H1 (cell line): Measurements from ENCODE around the gene ANKRD26. TPM values are rescaled to one million over a fixed set of nuclear protein-coding genes. Genes with fewer than 3 reads are reported as not detected.

ENCODE experiments used
- CTCF ChIA-PET: fragments of 300-600 bp; sonication (Branson Sonifier 250); formaldehyde crosslinking; loops from one replicate; lab custom pipeline; 2021; ENCODE audit not compliant: partially characterized antibody; lab: Charles Lee
- POLR2A ChIA-PET: fragments of 300-600 bp; sonication (Branson Sonifier 250); formaldehyde crosslinking; loops from one replicate; lab custom pipeline; 2021; ENCODE audit warnings: inconsistent platforms; ENCODE audit not compliant: partially characterized antibody; lab: Charles Lee
- DNase-seq, 2 experiments: peaks; one replicate each; pipeline versions ENCODE4 v3.0.0 to v3.0.0-alpha.2; 2010 to 2022; ENCODE audit warnings: low spot score in 2 of 2, low read depth in 1 of 2, mixed read lengths in 1 of 2
- FAIRE-seq: peaks from 2 replicates; lab custom pipeline; 2011; peaks lifted over from hg19 to GRCh38; lab: Jason Lieb, UNC
- H2AFZ ChIP-seq: 2 replicates; pipeline ENCODE4 v1.8.1; 2012; ENCODE audit warnings: low read length, inconsistent platforms
- H2AK5ac ChIP-seq: 2 replicates; pipeline ENCODE4 v1.6.1; 2013; ENCODE audit warnings: low read depth, low read length
- H2BK120ac ChIP-seq: replicated peaks from 2 replicates; pipeline ENCODE3; 2013; ENCODE audit warnings: low read depth, low read length, inconsistent platforms
- H2BK12ac ChIP-seq: 2 replicates; pipeline ENCODE4 v1.6.1; 2013; ENCODE audit warnings: low read depth, low read length
- H2BK15ac ChIP-seq: 2 replicates; pipeline ENCODE4 v1.6.1; 2013; ENCODE audit warnings: low read length
- H2BK20ac ChIP-seq: 2 replicates; pipeline ENCODE4 v1.6.1; 2013; ENCODE audit warnings: low read length
- H2BK5ac ChIP-seq: 2 replicates; pipeline ENCODE4 v1.6.1; 2013; ENCODE audit warnings: low read depth, low read length
- H3K14ac ChIP-seq: 2 replicates; pipeline ENCODE4 v1.6.1; 2013; ENCODE audit warnings: inconsistent platforms; ENCODE audit not compliant: insufficient read length
- H3K18ac ChIP-seq: 2 replicates; pipeline ENCODE4 v1.6.1; 2013; ENCODE audit warnings: low read length; ENCODE audit errors: extremely low read depth
- H3K23ac ChIP-seq: 2 replicates; pipeline ENCODE4 v1.6.1; 2013; ENCODE audit warnings: inconsistent platforms; ENCODE audit not compliant: insufficient read length
- H3K23me2 ChIP-seq: 2 replicates; pipeline ENCODE4 v1.6.1; 2013; ENCODE audit warnings: low read depth, low read length
- H3K27ac ChIP-seq: 2 replicates; pipeline ENCODE4 v1.6.1; 2011; ENCODE audit warnings: low read depth, low read length, inconsistent platforms
- H3K27me3 ChIP-seq, 4 experiments: replicated peaks in 1 of 4; 1 replicate in 1 of 4; 2 replicates in 3 of 4; pipeline versions ENCODE4 v1.6.1 to v1.8.1; 2011 to 2013; ENCODE audit warnings: low read length in 3 of 4, mild to moderate bottlenecking in 3 of 4, inconsistent platforms in 2 of 4, mixed read lengths in 2 of 4, moderate library complexity in 1 of 4; ENCODE audit not compliant: control insufficient read depth in 3 of 4, insufficient read depth in 3 of 4; ENCODE audit errors: extremely low read depth in 1 of 4
- H3K36me3 ChIP-seq, 4 experiments: 2 replicates each; pipeline versions ENCODE4 v1.6.1 to v1.8.1; 2011 to 2013; ENCODE audit warnings: mild to moderate bottlenecking in 4 of 4, low read length in 3 of 4, moderate library complexity in 2 of 4, control low read depth in 1 of 4, inconsistent platforms in 1 of 4; ENCODE audit not compliant: insufficient read depth in 4 of 4, control insufficient read depth in 2 of 4
- H3K4ac ChIP-seq: replicated peaks from 2 replicates; pipeline ENCODE3; 2013; ENCODE audit warnings: low read length, low read depth, mixed read lengths, inconsistent platforms; ENCODE audit not compliant: insufficient read length
- H3K4me1 ChIP-seq, 4 experiments: replicated peaks in 1 of 4; 1 replicate in 1 of 4; 2 replicates in 3 of 4; pipeline versions ENCODE4 v1.6.1 to v1.8.1; 2011 to 2013; ENCODE audit warnings: low read length in 3 of 4, inconsistent platforms in 2 of 4, mixed read lengths in 1 of 4; ENCODE audit not compliant: insufficient read depth in 4 of 4, control insufficient read depth in 3 of 4
- H3K4me2 ChIP-seq, 2 experiments: 2 replicates each; pipeline versions ENCODE4 v1.6.1 to v1.8.1; 2011 to 2013; ENCODE audit warnings: low read depth in 2 of 2, low read length in 2 of 2, control low read depth in 1 of 2, inconsistent platforms in 1 of 2, mild to moderate bottlenecking in 1 of 2; ENCODE audit not compliant: insufficient read depth in 1 of 2
- H3K4me3 ChIP-seq, 4 experiments: fragments of 200-600, 300-600 bp in 1 of 4; sonication (generic), shearing (Covaris generic), sonication (Bioruptor Twin) in 1 of 4; 2 replicates each; pipeline versions ENCODE4 v1.5.1 to v1.8.1; 2011 to 2016; ENCODE audit warnings: low read length in 4 of 4, low read depth in 3 of 4, control low read depth in 2 of 4, inconsistent platforms in 2 of 4, mild to moderate bottlenecking in 2 of 4, mixed read lengths in 1 of 4, moderate library complexity in 1 of 4; ENCODE audit not compliant: insufficient read depth in 2 of 4; ENCODE audit errors: extremely low read depth in 1 of 4
- H3K56ac ChIP-seq: replicated peaks from 2 replicates; pipeline ENCODE3; 2013; ENCODE audit warnings: low read depth, mild to moderate bottlenecking, mixed read lengths, low read length, inconsistent platforms; ENCODE audit not compliant: insufficient read length
- H3K79me1 ChIP-seq: 2 replicates; pipeline ENCODE4 v1.6.1; 2013; ENCODE audit warnings: low read depth, low read length, control low read depth
- H3K79me2 ChIP-seq, 2 experiments: 2 replicates each; pipeline versions ENCODE4 v1.6.1 to v1.8.1; 2012 to 2013; ENCODE audit warnings: low read length in 2 of 2, mild to moderate bottlenecking in 2 of 2, inconsistent platforms in 1 of 2; ENCODE audit not compliant: insufficient read depth in 2 of 2, control insufficient read depth in 1 of 2
- H3K9ac ChIP-seq, 4 experiments: replicated peaks in 1 of 4; 1 replicate in 1 of 4; 2 replicates in 3 of 4; pipeline versions ENCODE4 v1.6.1 to v1.8.1; 2011 to 2013; ENCODE audit warnings: low read depth in 3 of 4, low read length in 3 of 4, control low read depth in 2 of 4, mild to moderate bottlenecking in 2 of 4, moderate library complexity in 2 of 4, inconsistent platforms in 1 of 4; ENCODE audit errors: extremely low read depth in 1 of 4
- H3K9me3 ChIP-seq, 2 experiments: 2 replicates each; pipeline versions ENCODE4 v1.6.1 to v1.8.1; 2012 to 2013; ENCODE audit warnings: mild to moderate bottlenecking in 2 of 2, moderate library complexity in 2 of 2, control low read depth in 1 of 2, inconsistent platforms in 1 of 2, low read depth in 1 of 2, low read length in 1 of 2, mixed read lengths in 1 of 2; ENCODE audit not compliant: insufficient read depth in 2 of 2
- H4K20me1 ChIP-seq, 2 experiments: replicated peaks in 1 of 2; 2 replicates each; pipeline versions ENCODE3 to v1.8.1; 2011 to 2013; ENCODE audit warnings: inconsistent platforms in 2 of 2, low read length in 2 of 2, mild to moderate bottlenecking in 1 of 2; ENCODE audit not compliant: insufficient read depth in 2 of 2, control insufficient read depth in 1 of 2
- H4K5ac ChIP-seq: 2 replicates; pipeline ENCODE4 v1.6.1; 2013; ENCODE audit warnings: low read length, low read depth, mixed read lengths, inconsistent platforms; ENCODE audit not compliant: insufficient read length
- H4K8ac ChIP-seq: 2 replicates; pipeline ENCODE4 v1.8.0; 2013; ENCODE audit warnings: mild to moderate bottlenecking, moderate library complexity, low read length, inconsistent platforms; ENCODE audit not compliant: insufficient read depth; ENCODE audit errors: extremely low read depth
- H4K91ac ChIP-seq: replicated peaks from 2 replicates; pipeline ENCODE3; 2013; ENCODE audit warnings: low read length, mixed read lengths, inconsistent platforms; ENCODE audit not compliant: insufficient read length
- HDAC2 ChIP-seq, 2 experiments: fragments of 300-600 bp in 1 of 2; sonication (generic) in 1 of 2; IDR thresholded peaks; 2 replicates each; pipeline ENCODE4 v1.6.1; 2011 to 2012; ENCODE audit warnings: low read depth in 2 of 2, low read length in 2 of 2, mild to moderate bottlenecking in 2 of 2, moderate library complexity in 2 of 2, borderline replicate concordance in 1 of 2, inconsistent platforms in 1 of 2
- JUN ChIP-seq: IDR thresholded peaks from 2 replicates; pipeline ENCODE4 v1.6.1; 2011; ENCODE audit warnings: low read depth, mild to moderate bottlenecking, improper control_type of control experiment, low read length
- KDM1A ChIP-seq: fragments of 200-600, 300-600 bp; sonication (generic); IDR thresholded peaks from 2 replicates; pipeline ENCODE4 v1.7.1; 2016; ENCODE audit warnings: mild to moderate bottlenecking, low read length, borderline replicate concordance
- SIN3A ChIP-seq, 2 experiments: IDR thresholded peaks in 1 of 2; conservative IDR thresholded peaks in 1 of 2; 2 replicates each; pipeline ENCODE4 v1.6.1; 2011 to 2012; ENCODE audit warnings: low read length in 2 of 2, improper control_type of control experiment in 1 of 2, low read depth in 1 of 2, mild to moderate bottlenecking in 1 of 2
- TBP ChIP-seq: IDR thresholded peaks from 2 replicates; pipeline ENCODE4 v1.6.1; 2011; ENCODE audit warnings: low read depth, low read length, improper control_type of control experiment
- polyA plus RNA-seq, 7 experiments: library from polyadenylated mRNA; depleted of rRNA in 3 of 7; stranded (reverse) in 5 of 7; unstranded in 2 of 7; fragments of >200 nt in 5 of 7; fragments of 200-250 nt in 2 of 7; gene quantifications; 1 replicate in 5 of 7; 2 replicates in 1 of 7; 4 replicates in 1 of 7; pipeline versions ENCODE4 v1.2.1 to v1.2.3, GENCODE V29; 2011 to 2013; ENCODE audit warnings: missing spikeins in 2 of 7, mixed read lengths in 2 of 7
- total RNA-seq: library from RNA; stranded (reverse); fragmentation: NEBNext Ultra II Directional; extraction: Animal tissue kit (Norgen Biotek cat#: 25700); gene quantifications from 2 replicates; pipeline ENCODE4 v1.2.1, GENCODE V29; 2021

Gene ANKRD26
- total and polyA plus RNA-seq, 2 of the 8 experiments (the other 6 are each of a cell fraction or from before 2014, with no cell fraction given): 1.3 to 8.8 TPM

GRCh38 chr10:27145937-27146336 is 45.6 kb upstream of the ANKRD26 start:
- no peak overlapping the region for H4K8ac ChIP-seq
- no peak overlapping the region for H2BK20ac ChIP-seq
- no peak overlapping the region for H4K91ac ChIP-seq
- no peak for FAIRE-seq
- DNase-seq: no peak
- no peak overlapping the region for H2AK5ac ChIP-seq
- H3K9me3 ChIP-seq: no peaks in the 10 kb centered on the region
- H3K79me1 ChIP-seq: peaks cover 5% of the 10 kb centered on the region
- H3K56ac ChIP-seq: no peak overlapping the region
- no peak overlapping the region for H3K23ac ChIP-seq
- H2BK5ac ChIP-seq: no peak overlapping the region
- H3K23me2 ChIP-seq: no peaks in the 10 kb centered on the region; the same call in 1 of the 2 replicates
- H4K20me1 ChIP-seq: peaks cover 1 to 4% of the 10 kb centered on the region in 2 experiments
- CTCF ChIA-PET: interaction anchor here (1.0 to 1.2 kb wide), 4 partner anchors 9 to 78 kb away, joined by 3 to 4 read pairs (median 3); partner anchors contain the start of gene YME1L1
- POLR2A ChIA-PET: interaction anchor here (0.8 to 9.0 kb wide), 3 partner anchors 9 to 27 kb away, joined by 3 to 48 read pairs (median 5); partner anchors contain the start of genes MASTL and YME1L1
- H3K27ac ChIP-seq: no peak overlapping the region
- H3K27me3 ChIP-seq: no peaks in the 10 kb centered on the region
- H3K14ac ChIP-seq: no peak overlapping the region
- no peak overlapping the region for H3K4me3 ChIP-seq
- H2BK15ac ChIP-seq: no peak overlapping the region
- H2BK12ac ChIP-seq: no peak overlapping the region
- no peak overlapping the region for H3K4ac ChIP-seq
- no peak overlapping the region for H3K4me2 ChIP-seq
- no peak overlapping the region for H2BK120ac ChIP-seq
- H4K5ac ChIP-seq: no peak overlapping the region
- no peak overlapping the region for H2AFZ ChIP-seq
- no peak overlapping the region for H3K9ac ChIP-seq
- no peak overlapping the region for H3K18ac ChIP-seq
- H3K36me3 ChIP-seq: peaks cover 6 to 68% (median 37%) of the 10 kb centered on the region in 4 experiments
- H3K79me2 ChIP-seq: peaks cover 6 to 68% of the 10 kb centered on the region in 2 experiments
- peaks cover 0 to 2% (median 0%) of the 10 kb centered on the region in 4 experiments; a peak in 1 of 7 replicates for H3K4me1 ChIP-seq
- TF ChIP-seq JUN: no peak
- TF ChIP-seq TBP: no peak
- TF ChIP-seq KDM1A: no peak
- TF ChIP-seq SIN3A (conservative IDR thresholded peaks at IDR 0.05 in 1 of 2, IDR thresholded peaks at IDR 0.05 in 1 of 2; ENCODE audit: low read depth in 1 of 2, low read length in 2 of 2): no peak
- TF ChIP-seq HDAC2 (IDR thresholded peaks at IDR 0.05; ENCODE audit: borderline replicate concordance in 1 of 2, low read depth in 2 of 2, low read length in 2 of 2): no peak
